ENCODE results near the gene NR5A1. TPM values are rescaled to one million over a fixed set of nuclear protein-coding genes. Genes with fewer than 3 reads are reported as not detected.

The NR5A1 gene
- total and polyA plus RNA-seq, 2 of the 13 experiments (the other 11 are each of a cell fraction or from before 2014, with no cell fraction given), result 28.9 to 44.7 TPM

DNA sequence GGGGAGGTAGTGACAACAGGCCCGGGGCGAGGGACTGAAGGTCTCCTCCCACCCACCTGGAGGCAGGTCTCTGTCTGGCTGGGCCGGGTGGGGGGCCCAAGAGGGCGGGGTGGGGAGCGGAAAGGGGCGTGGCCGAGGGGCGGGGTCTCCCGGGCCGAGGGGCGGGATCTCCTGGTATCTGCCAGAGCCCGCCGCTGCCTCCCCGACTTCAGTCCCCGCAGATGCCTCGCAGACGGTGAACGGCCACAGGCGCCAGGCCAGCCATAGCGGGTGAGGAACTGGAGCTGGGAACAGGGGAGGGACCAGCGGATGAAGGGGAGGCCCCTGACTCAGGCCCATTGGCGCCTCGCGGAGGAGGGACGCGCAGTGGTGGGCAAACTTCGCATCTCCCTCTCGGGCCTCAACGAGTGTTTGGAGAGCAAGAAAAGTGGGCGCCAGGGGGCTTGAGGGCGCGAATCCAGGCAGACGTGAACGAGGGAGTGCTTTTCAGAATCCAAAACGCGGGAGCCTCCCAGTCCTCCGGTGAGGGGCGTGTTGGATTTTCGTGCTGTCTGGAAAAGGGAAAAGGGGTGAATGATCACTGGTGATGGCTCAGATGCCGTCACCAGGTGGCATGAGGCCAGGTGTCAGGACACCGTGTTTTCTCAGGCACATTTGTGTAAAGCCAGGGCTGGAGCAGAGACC is 56.8 kb downstream of the NR5A1 start, which contains the start of gene ADGRD2 (continued):
- TF ChIP-seq, protein P1, sequence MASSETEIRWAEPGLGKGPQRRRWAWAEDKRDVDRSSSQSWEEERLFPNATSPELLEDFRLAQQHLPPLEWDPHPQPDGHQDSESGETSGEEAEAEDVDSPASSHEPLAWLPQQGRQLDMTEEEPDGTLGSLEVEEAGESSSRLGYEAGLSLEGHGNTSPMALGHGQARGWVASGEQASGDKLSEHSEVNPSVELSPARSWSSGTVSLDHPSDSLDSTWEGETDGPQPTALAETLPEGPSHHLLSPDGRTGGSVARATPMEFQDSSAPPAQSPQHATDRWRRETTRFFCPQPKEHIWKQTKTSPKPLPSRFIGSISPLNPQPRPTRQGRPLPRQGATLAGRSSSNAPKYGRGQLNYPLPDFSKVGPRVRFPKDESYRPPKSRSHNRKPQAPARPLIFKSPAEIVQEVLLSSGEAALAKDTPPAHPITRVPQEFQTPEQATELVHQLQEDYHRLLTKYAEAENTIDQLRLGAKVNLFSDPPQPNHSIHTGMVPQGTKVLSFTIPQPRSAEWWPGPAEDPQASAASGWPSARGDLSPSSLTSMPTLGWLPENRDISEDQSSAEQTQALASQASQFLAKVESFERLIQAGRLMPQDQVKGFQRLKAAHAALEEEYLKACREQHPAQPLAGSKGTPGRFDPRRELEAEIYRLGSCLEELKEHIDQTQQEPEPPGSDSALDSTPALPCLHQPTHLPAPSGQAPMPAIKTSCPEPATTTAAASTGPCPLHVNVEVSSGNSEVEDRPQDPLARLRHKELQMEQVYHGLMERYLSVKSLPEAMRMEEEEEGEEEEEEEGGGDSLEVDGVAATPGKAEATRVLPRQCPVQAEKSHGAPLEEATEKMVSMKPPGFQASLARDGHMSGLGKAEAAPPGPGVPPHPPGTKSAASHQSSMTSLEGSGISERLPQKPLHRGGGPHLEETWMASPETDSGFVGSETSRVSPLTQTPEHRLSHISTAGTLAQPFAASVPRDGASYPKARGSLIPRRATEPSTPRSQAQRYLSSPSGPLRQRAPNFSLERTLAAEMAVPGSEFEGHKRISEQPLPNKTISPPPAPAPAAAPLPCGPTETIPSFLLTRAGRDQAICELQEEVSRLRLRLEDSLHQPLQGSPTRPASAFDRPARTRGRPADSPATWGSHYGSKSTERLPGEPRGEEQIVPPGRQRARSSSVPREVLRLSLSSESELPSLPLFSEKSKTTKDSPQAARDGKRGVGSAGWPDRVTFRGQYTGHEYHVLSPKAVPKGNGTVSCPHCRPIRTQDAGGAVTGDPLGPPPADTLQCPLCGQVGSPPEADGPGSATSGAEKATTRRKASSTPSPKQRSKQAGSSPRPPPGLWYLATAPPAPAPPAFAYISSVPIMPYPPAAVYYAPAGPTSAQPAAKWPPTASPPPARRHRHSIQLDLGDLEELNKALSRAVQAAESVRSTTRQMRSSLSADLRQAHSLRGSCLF (CRISPR knock-in tag; IDR thresholded peaks at IDR 0.05; ENCODE audit: borderline replicate concordance), result no peak
- TF ChIP-seq RFX1 (IDR thresholded peaks at IDR 0.05) (no peak), SIX4 (CRISPR knock-in tag; IDR thresholded peaks at IDR 0.05) (no peak), PITX1 (CRISPR knock-in tag; IDR thresholded peaks at IDR 0.05) (no peak), ZBTB33 (CRISPR knock-in tag; IDR thresholded peaks at IDR 0.05) (peak; percentile 77; the same call in 1 of the 2 replicates), HDAC6 (IDR thresholded peaks at IDR 0.05; ENCODE audit: low read depth, low read length) (no peak), CSRNP1 (CRISPR knock-in tag; IDR thresholded peaks at IDR 0.05) (no peak)
